ENCODE results near the gene GLB1L2.

Gene GLB1L2

DNA sequence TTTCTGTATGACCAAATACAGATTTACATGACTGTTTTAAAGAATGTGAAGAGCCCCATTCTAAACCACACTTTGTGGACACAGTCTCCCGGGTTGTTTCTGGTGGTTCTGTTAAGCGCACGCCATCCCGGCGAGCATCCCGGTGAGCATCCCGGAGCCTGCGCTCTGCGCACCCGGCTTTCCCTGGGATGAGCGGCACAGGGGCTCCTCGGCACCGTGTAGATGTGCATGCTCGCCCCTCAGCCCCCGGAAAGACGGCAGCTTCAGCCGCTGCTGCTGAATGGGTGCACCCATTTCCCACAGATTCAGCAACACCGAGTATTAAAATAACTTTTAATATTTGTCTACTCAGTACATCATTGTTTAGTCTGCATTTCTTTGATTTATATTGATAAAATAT is 36.0 kb downstream of the GLB1L2 start:
- no peak for DNase-seq (ENCODE audit: low spot score)

DNA sequence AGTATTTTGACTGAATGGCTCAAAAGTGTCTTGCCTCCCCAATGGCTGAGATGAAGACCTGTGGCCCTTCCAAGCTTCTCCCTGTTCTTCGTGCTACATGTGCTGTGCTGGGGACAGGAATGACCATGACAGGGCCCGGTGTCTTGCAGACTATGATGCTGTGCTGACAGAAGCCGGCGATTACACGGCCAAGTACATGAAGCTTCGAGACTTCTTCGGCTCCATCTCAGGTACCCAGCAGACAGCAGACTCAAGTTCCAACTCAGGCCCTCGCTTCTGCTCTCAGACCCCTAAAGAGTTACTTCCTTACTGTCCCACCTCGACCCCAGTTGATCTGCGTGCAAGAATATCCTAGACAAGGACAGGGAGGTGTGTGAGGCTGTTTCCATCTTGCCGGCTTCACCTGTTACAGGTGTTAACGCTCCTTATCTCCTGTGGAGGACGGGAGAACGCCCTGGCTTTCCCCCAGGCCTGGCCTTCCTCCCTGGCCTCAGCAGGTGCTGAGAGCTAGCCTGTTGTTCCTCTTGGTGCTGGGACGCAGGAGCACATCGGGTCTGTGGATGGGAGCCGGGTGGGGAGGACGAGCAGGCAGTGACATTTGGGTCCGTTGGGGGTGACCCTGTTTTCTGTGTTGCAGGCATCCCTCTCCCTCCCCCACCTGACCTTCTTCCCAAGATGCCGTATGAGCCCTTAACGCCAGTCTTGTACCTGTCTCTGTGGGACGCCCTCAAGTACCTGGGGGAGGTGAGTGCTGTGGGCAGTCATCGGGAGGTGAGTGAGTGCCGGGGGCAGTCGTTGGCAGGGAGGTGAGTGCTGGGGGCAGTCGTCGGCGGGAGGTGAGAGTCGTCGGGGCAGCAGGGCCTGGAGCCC is 38.1 kb downstream of the GLB1L2 start:
- no peak for DNase-seq (ENCODE audit: low spot score)

DNA sequence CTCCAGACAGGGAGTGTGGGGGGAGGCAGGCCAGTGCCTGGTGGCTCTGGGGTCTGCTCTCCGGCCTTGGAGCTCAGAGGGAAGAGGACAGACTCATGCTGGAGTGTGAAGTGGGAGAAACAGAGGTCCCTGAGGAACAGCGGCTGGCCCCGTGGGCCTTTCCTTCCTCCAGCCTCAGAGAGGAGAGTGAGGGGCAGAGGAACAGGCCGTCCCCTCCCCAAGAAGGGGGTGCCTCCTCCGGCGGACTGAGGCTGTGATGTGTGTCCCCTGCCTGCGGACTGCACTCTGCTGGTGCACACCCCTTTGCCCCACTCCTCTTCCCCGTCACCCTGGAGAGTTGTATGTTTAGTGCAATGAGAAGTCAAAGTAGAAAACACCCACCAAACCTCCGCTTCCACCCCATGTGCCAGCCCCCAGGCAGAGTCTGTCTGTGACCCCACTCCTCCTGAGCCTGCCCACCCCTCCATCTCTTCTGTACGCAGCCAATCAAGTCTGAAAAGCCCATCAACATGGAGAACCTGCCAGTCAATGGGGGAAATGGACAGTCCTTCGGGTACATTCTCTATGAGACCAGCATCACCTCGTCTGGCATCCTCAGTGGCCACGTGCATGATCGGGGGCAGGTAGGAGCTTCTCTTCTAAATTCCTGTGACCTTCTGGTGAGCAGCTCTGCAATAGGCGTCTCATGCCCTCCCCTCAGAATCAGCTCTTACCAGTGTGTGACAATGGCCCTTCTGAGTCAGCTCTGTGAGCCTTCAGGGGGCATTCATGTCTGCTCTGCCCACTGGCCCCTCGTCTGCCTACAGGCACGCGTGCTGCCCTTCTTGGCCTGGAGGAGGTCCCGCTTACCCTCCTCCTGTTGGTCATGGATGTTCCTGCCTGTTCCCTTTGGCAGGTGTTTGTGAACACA is 39.0 kb downstream of the GLB1L2 start:
- DNase-seq (ENCODE audit: low spot score), result no peak

DNA sequence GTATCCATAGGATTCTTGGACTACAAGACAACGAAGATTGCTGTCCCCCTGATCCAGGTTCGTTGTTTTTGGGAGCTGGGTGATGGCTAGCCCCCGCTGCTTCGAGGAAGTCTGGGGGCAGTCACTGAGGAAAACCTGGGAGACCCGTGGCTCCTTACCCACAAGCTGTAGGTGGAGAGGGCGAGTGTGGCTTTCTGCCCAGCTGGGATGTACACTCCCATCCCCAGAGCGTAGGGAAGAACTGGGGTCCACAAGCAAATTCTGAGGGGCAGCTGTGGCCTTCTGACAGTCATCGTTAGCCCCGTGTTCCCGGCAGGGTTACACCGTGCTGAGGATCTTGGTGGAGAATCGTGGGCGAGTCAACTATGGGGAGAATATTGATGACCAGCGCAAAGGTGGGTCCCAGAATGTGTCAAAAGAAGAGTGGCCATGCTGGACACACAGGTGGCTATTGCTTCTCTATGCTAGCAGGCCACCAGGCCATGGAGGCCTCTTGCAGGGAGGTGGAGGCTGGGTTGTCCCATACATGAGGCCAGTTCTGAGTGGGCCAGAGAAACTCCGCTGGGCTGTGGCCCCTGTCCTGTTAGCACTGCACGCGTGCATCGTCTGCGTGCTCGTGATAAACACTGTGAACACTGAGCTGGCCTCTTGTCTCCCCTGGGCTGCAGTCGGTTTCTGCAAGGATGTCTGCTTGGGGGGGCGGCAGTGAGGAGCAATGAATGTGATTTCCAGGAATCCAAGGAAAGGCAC is 39.8 kb downstream of the GLB1L2 start:
- DNase-seq (ENCODE audit: low spot score), result no peak

DNA sequence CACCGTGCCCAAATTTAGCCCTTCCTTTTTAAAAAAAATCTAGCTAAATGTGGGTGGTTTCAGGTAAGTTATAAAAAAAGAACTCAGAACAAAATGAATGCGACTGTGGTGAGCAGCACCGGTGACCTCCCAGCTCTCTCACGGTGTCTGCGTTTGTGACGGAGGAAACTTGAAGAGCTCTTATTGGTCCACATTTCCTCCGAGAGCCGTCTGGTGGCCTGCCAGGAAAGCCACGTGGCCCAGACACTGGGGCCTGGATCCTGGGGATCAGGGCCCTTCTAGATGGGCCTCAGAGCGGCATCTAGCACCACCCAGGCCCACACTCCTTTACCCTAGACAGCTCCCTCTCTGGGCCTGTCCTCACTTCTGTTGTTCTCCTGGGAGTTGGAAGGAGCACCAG is 40.7 kb downstream of the GLB1L2 start:
- no peak for DNase-seq (ENCODE audit: low spot score)

DNA sequence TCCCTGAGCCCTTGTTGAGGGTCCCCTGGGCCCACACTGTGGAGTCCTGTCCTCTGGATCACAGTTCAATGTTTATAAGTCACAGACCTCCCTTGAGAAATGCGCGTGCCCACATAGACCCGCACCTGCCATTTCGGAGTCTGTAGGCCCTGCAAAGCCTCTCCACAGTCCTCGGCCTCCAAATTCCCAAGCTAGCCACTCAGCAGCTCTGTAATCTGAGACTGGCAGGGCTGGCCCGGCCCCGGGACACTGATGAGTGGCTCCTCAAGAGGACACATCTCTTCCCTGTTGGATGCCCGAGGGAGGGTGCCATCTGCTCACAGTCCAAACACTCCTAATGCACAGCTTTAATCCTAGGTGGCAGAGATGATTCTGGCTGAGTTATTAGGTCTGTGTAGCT is 41.2 kb downstream of the GLB1L2 start:
- no peak for DNase-seq (ENCODE audit: low spot score)

DNA sequence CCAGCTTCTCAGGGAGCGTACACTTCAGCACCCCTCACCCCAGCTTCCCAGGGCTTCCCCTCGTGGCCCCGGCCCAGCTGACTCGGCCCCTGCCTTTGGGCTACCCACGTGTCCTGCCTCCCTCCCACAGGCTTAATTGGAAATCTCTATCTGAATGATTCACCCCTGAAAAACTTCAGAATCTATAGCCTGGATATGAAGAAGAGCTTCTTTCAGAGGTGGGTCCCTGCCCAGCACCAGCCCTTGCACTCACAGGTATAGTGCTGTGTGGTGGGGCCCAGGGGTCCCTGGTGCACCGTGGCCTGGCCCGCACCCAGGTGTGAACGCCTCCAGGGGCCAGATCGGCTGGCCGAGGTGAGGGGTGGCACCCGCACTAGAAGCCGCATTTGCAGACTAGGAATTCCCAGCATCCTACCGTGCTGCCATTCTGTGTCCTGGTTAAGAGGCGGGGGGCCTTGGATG is 41.8 kb downstream of the GLB1L2 start:
- DNase-seq (ENCODE audit: low spot score), result no peak

DNA sequence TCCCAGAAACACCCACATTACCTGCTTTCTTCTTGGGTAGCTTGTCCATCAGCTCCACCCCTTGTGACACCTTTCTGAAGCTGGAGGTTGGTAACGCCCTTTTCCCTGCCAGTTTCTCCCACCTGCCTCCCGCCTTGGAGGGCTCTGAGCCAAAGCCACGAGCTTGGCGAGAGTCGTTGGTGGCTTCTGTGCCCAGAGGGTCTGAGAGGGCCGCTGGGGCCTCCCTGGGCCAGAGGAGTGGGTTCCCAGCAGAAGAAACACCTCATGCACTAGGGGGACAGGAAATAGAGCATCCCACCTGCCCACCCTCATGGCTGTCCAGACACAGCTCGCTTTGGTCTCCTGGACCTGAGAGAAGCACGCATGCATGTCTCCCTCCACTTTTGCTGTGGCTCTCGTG is 42.4 kb downstream of the GLB1L2 start:
- DNase-seq (ENCODE audit: low spot score), result no peak

DNA sequence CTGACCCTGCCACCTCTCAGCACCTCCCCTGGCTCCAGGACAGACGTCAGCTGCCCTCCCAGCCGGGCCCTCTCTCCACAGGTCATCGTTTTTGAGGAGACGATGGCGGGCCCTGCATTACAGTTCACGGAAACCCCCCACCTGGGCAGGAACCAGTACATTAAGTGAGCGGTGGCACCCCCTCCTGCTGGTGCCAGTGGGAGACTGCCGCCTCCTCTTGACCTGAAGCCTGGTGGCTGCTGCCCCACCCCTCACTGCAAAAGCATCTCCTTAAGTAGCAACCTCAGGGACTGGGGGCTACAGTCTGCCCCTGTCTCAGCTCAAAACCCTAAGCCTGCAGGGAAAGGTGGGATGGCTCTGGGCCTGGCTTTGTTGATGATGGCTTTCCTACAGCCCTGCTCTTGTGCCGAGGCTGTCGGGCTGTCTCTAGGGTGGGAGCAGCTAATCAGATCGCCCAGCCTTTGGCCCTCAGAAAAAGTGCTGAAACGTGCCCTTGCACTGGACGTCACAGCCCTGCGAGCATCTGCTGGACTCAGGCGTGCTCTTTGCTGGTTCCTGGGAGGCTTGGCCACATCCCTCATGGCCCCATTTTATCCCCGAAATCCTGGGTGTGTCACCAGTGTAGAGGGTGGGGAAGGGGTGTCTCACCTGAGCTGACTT is 43.2 kb downstream of the GLB1L2 start:
- DNase-seq (ENCODE audit: low spot score), result no peak

DNA sequence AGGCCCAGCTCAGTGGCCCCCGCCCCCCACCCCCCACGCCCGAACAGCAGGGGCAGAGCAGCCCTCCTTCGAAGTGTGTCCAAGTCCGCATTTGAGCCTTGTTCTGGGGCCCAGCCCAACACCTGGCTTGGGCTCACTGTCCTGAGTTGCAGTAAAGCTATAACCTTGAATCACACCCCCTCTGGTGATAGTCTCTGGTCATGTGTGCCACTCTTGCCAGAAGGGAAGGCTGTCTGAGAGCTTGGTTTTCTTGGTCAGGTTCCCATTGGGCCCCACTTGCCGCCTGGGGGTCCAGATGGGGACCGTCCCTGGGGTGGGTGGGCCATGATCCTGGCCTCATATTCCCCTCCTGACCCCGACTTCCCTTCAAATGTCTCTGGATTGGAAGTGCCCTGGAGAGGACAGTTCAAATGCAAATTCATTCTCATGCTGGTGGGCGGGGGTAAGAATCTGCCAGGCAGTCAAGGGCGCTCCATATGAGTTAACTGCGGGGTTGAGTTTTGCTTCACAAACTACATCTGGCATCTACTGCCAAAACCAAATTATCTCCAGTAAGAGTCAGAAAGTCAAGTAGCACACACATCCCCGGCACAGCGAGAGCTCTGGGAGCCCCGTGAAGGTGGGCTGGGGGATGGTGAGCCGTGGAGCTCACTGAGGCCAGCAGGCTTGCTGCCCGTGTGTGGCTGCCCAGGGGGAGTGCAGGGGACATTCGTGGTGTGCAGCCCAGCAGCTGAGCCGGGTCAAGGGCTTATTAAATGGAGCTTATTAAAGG is 44.5 kb downstream of the GLB1L2 start:
- no peak for DNase-seq (ENCODE audit: low spot score)

DNA sequence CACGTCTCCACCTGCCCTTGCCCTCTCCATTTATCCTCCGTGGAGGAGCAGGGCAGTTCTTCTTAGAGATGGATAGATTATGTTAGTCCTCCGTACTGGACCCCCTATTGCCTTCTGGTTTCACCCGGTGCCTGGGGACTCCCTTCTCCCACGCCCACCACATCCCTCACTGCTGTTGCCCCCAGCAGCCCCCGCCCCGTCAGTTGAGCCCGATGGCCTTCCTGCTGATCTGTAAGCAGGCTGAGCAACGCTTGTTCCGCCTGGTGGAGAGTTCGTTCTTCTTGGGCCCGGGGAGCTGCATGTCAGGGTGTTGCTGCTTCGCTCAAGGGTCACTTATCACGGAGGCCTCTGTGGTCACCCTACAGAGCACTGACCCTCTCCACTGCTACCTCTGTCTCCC is 46.1 kb downstream of the GLB1L2 start:
- DNase-seq (ENCODE audit: low spot score), result no peak

DNA sequence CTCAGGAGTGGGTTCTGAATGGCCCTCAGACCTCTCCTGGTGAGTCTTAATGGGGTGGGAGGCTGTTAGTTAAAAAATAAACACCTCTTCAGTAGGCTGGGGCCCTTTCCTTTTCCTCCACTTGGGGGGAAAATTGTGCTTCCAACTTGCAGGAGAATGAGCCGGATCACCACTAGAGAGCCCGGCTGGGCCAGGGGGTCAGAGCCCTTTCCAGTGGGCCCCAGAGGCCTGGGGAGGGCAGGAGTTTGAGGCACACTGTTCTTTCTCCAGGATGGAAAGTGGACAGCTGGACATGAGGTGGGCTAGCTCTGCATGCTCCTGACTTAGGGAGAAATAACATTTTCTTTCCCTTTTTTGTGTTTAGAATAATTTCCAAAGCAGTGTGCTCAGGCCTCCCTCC is 47.5 kb downstream of the GLB1L2 start:
- no peak for DNase-seq (ENCODE audit: low spot score)

DNA sequence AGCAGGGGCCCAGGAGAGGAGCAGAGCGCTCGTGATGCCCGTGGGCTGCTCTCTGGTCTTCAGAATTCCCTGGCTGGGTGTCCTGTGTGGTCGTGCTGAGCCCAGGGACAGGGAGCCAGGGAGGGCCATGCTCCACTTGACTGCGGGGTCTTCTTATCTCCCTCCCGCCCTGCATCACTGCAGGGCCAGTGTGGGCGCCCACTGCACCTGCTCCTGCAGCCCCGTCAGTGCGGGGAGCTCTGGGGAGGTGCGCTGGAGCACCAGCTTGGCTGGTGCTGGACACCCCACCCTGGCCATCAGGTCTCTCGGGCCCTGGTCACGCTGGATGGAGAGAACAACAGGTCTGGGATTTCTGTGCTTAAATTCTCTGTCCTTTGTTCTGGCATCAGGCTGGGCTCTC is 48.4 kb downstream of the GLB1L2 start:
- no peak for DNase-seq (ENCODE audit: low spot score)

DNA sequence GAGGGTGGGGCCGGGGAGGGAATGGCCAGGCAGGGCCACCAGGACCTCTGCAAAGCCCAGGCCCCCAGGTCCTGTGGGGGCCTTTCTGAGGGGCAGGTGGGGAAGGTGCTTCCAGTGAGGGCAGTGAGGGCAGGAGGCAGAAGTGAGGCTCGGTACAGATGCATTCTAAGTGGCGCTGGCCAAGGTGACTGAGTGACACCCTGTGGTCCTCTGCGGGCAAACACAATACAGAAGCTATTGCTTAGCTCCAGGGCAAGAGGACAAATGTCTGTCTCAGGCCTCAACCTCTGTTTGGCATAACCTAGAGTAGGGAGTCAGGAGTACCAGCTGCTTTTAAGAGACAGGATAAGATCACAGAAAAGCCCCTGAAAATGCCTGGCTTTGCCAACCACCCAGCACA is 49.0 kb downstream of the GLB1L2 start:
- no peak for DNase-seq (ENCODE audit: low spot score)

DNA sequence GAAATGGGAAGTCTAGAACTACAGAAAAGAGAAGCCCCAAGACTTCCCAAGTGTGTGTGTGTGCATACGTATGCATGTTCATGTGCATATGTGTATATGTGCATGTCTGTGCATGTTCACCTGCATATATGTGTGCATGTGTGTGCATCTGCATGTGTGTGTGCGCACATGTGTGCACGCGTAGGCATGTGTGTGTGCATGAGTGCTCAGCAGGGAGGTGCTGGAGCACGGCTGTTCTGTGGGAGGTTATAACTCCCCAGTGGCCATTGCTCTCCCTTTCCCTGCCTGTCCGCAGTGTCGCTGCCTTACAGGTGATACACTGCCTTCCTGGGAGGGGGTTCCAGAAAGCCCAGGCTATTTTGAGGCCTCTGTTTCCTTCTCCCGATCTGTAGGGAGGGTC is 50.5 kb downstream of the GLB1L2 start:
- DNase-seq (ENCODE audit: low spot score), result no peak

DNA sequence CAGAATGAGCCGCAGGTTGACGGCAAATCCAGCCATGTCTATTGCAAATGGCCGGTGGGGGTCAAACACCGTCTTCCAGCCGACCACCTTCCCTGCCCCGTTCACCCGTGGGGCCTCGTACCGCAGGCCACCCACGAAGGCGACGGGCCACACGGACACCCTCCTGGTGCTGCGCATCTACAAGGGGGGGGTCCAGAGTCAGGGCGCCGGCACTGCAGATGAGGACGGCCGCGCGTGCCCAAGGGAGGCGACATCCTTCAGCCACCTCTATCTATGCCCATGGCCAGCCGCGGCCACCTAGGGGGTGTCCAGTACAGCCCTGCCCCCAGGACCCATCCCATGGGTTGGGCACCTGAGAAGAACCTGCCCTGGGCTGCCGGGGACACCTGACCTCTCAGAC is 51.0 kb downstream of the GLB1L2 start:
- no peak for DNase-seq (ENCODE audit: low spot score)

DNA sequence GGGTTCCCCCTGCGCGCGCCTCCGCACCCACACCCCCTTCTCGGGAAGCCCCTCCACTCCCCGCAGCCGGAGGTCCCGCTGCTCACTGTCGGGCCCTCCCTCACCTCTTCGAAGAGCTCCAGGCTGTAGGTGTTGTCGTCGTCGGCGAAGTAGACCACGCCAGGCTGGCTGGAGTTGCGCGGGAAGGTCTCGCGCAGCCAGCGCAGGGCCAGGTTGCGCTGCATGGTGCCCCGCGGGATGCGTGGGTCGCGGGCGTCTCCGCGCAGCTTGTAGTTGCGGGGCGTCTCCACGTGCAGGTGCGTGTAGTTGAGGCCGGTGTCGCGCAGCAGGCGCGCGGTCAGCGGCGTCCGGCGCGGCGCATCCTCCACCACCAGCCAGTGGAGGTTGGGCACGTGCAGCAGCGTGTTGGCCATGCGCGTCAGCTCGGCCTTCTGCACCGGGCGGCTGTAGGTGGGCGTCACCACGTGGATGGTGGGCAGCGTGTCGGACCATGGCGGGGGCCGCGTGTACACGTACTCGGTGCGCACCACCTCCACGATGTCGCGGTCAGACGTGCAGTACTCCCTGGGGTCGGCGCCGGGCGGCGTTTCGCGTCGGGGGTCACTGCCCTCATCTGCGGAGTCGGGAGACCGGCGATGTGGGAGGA is 51.9 kb downstream of the GLB1L2 start:
- no peak for DNase-seq (ENCODE audit: low spot score)

DNA sequence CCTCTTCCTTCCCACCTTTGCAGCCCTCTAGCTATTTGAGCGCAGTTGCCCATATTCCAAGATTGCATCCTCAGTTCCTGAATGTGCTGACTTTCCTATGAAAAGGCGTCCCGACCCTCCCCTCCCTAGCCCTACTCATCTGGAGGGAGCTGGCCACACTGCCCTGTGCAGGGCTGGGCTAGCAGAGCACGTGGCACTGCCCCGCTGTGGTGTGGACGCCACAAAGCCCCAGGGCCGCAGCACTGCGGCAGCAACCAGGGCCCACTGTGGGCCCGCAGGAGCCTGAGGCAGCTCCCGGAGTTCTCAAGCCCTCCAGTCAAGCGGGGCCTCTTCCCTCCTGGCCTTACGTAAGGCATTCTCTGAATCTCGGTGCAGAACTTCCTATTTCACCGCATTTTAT is 52.6 kb downstream of the GLB1L2 start:
- DNase-seq (ENCODE audit: low spot score), result no peak

DNA sequence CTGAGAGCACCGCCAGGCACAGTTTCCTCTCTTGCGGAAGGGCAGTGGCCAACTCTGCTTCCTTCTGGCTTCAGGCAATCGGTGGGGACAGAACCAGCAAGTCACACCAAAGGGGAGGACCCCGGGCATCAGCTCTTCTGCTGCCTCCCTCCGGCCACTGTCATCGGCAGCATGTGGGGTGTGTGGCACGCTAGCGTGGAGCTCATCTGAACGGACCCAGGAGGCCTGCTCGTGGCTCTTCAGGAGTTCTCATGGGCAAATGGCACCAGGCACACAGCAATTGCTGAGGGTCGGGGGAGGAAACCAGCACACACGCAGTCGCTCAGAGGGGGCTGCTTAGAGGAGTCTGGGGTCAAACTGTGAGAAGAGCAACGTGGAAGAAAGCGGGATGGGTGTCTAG is 53.4 kb downstream of the GLB1L2 start:
- DNase-seq (ENCODE audit: low spot score), result no peak

DNA sequence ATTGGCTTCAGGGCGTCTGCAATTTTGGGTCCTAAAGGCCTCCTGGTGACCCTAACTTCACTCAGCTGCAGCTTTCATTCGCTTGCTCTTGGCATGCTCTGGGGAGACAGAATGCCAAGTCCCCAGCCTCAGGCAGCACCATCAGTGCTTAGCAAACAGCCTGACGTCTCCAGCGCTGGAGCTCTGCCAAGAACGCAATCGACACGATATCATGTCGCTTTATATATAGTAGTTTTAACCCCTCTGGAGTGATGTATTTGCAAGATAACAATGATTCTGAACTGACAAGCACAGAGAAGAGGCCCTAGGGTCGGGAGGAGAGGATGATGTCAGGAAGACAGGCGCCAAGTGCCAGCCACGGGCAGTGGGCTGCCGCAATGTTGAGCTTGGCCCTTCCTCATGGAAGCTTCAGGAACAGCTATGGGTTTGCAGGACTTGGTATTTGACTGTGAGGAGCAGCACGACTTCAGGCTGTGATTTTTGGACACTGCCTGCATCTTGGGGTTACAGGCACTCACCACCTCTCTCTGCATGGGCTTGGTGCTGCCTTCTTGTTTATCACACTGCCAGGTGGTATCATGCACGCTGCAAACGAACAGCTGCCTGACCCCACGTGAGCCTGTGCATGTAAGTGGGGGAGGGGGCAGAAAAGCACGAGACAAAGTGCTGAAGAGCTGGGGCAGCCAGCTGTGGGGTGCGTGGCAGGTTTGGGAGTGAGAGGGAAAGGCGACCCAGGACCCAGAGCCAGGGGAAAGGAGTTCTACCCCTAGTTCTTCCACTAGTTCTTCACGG is 54.2 kb downstream of the GLB1L2 start:
- no peak for DNase-seq (ENCODE audit: low spot score)

All from COLO829 (cell line).